HFF-Myc (cell line): ENCODE results near the gene SLC35E4.
"Not testable (repeated sequence)": the region's sequence is repeated elsewhere in the genome, so short reads cannot be mapped to it uniquely, and the experiment has no call there.

Experiments
- DNase-seq: peaks from one replicate; pipeline ENCODE4 v3.0.0-alpha.2; 2011; ENCODE audit warnings: low read depth; ENCODE audit errors: extremely low read depth
- H3K4me3 ChIP-seq: replicated peaks from 2 replicates; pipeline ENCODE4 v1.5.1; 2011; ENCODE audit warnings: low read depth, mild to moderate bottlenecking, control low read depth, low read length
- CTCF ChIP-seq: IDR thresholded peaks from 2 replicates; pipeline ENCODE4 v1.5.1; 2012; ENCODE audit warnings: mild to moderate bottlenecking, low read depth, low read length, control low read depth; ENCODE audit errors: missing control alignments

Gene SLC35E4

GRCh38 chr22:30611197-30611596 is 24.4 kb upstream of the SLC35E4 start:
- no peak for TF ChIP-seq CTCF
- no peak overlapping the region for H3K4me3 ChIP-seq
- no peak for DNase-seq

- no peak for DNase-seq
- no peak for TF ChIP-seq CTCF
- no peak overlapping the region for H3K4me3 ChIP-seq
These were observed 22.8 kb upstream of the SLC35E4 start for GRCh38 chr22:30612789-30613188.

GRCh38 chr22:30614268-30614667 is 21.3 kb upstream of the SLC35E4 start:
- no peak for DNase-seq
- TF ChIP-seq CTCF, result no peak
- no peak overlapping the region for H3K4me3 ChIP-seq

- TF ChIP-seq CTCF, result no peak
- H3K4me3 ChIP-seq, result no peak overlapping the region
- no peak for DNase-seq
These were observed 20.7 kb upstream of the SLC35E4 start for GRCh38 chr22:30614879-30615278.

- DNase-seq, result no peak
- H3K4me3 ChIP-seq, result no peak overlapping the region
- no peak for TF ChIP-seq CTCF
These were observed 20.0 kb upstream of the SLC35E4 start for GRCh38 chr22:30615543-30615954.

GRCh38 chr22:30617819-30618218 is 17.8 kb upstream of the SLC35E4 start:
- TF ChIP-seq CTCF, result no peak
- no peak for DNase-seq
- H3K4me3 ChIP-seq, result no peak overlapping the region

GRCh38 chr22:30619909-30620308 is 15.7 kb upstream of the SLC35E4 start:
- DNase-seq, H3K4me3 ChIP-seq: not testable (repeated sequence)
